HEK293 (cell line): ENCODE results near the gene JPH3.

Experiments used
- KLF10 ChIP-seq: fragments of 450-650 bp; IDR thresholded peaks from 2 replicates; pipeline ENCODE4 v1.5.1; 2018; ENCODE audit warnings: missing biosample characterization, mild to moderate bottlenecking, missing genetic modification characterization
- OSR2 ChIP-seq: fragments of 450-650 bp; formaldehyde crosslinking; IDR thresholded peaks from 2 replicates; pipeline ENCODE4 v1.5.1; 2016; ENCODE audit warnings: missing biosample characterization, missing genetic modification characterization
- SCRT1 ChIP-seq: fragments of 450-650 bp; formaldehyde crosslinking; IDR thresholded peaks from 2 replicates; pipeline ENCODE4 v1.5.1; 2016; ENCODE audit warnings: missing biosample characterization, missing genetic modification characterization, borderline replicate concordance
- SETDB1 ChIP-seq: IDR thresholded peaks from one replicate; pipeline ENCODE4 v1.6.1; 2017; ENCODE audit warnings: mild to moderate bottlenecking, low read length, moderate library complexity, mixed read lengths; ENCODE audit not compliant: insufficient read length
- SP7 ChIP-seq: fragments of 450-650 bp; formaldehyde crosslinking; IDR thresholded peaks from 2 replicates; pipeline ENCODE4 v1.5.1; 2016; ENCODE audit warnings: missing biosample characterization, missing genetic modification characterization
- ZFP41 ChIP-seq: fragments of 450-650 bp; formaldehyde crosslinking; IDR thresholded peaks from 2 replicates; pipeline ENCODE4 v1.5.1; 2016; ENCODE audit warnings: missing biosample characterization, missing genetic modification characterization, borderline replicate concordance
- ZFP69B ChIP-seq: fragments of 450-650 bp; formaldehyde crosslinking; IDR thresholded peaks from 2 replicates; pipeline ENCODE4 v1.5.1; 2016; ENCODE audit warnings: missing biosample characterization, missing genetic modification characterization
- ZNF138 ChIP-seq: fragments of 450-650 bp; formaldehyde crosslinking; IDR thresholded peaks from 2 replicates; pipeline ENCODE4 v1.5.1; 2016; ENCODE audit warnings: missing biosample characterization, missing genetic modification characterization, borderline replicate concordance
- ZNF16 ChIP-seq: fragments of 450-650 bp; formaldehyde crosslinking; IDR thresholded peaks from 2 replicates; pipeline ENCODE4 v1.5.1; 2016; ENCODE audit warnings: low read depth, missing biosample characterization, missing genetic modification characterization
- ZNF23 ChIP-seq: fragments of 450-650 bp; formaldehyde crosslinking; IDR thresholded peaks from 2 replicates; pipeline ENCODE4 v1.5.1; 2016; ENCODE audit warnings: missing biosample characterization, missing genetic modification characterization, borderline replicate concordance
- ZNF239 ChIP-seq: fragments of 450-650 bp; formaldehyde crosslinking; IDR thresholded peaks from 2 replicates; pipeline ENCODE4 v1.5.1; 2016; ENCODE audit warnings: missing biosample characterization, missing genetic modification characterization
- ZNF248 ChIP-seq: fragments of 450-650 bp; formaldehyde crosslinking; IDR thresholded peaks from 2 replicates; pipeline ENCODE4 v1.5.1; 2017; ENCODE audit warnings: missing biosample characterization, missing genetic modification characterization
- ZNF350 ChIP-seq: fragments of 450-650 bp; formaldehyde crosslinking; IDR thresholded peaks from 2 replicates; pipeline ENCODE4 v1.5.0; 2017; ENCODE audit warnings: missing biosample characterization, mild to moderate bottlenecking, missing genetic modification characterization
- ZNF549 ChIP-seq: fragments of 450-650 bp; IDR thresholded peaks from 2 replicates; pipeline ENCODE4 v1.5.1; 2018; ENCODE audit warnings: missing biosample characterization, missing genetic modification characterization, mild to moderate bottlenecking, inconsistent platforms, moderate library complexity
- ZNF585B ChIP-seq: fragments of 450-650 bp; formaldehyde crosslinking; IDR thresholded peaks from 2 replicates; pipeline ENCODE4 v1.5.1; 2016; ENCODE audit warnings: missing biosample characterization, missing genetic modification characterization
- ZNF660 ChIP-seq: fragments of 450-650 bp; IDR thresholded peaks from 2 replicates; pipeline ENCODE4 v1.5.1; 2018; ENCODE audit warnings: missing biosample characterization, mild to moderate bottlenecking, missing genetic modification characterization
- TF ChIP-seq, protein P1 (sequence below): fragments of 450-650 bp; formaldehyde crosslinking; IDR thresholded peaks from 2 replicates; pipeline ENCODE4 v1.5.1; 2017; ENCODE audit warnings: missing biosample characterization, missing genetic modification characterization
- TF ChIP-seq, protein P2 (sequence below): fragments of 450-650 bp; formaldehyde crosslinking; IDR thresholded peaks from 2 replicates; pipeline ENCODE4 v1.5.1; 2016; ENCODE audit warnings: missing biosample characterization, missing genetic modification characterization
- TF ChIP-seq, protein P3 (sequence below): fragments of 450-650 bp; formaldehyde crosslinking; IDR thresholded peaks from 2 replicates; pipeline ENCODE4 v1.5.1; 2017; ENCODE audit warnings: missing biosample characterization, missing genetic modification characterization
- TF ChIP-seq, protein P4 (sequence below): fragments of 450-650 bp; formaldehyde crosslinking; IDR thresholded peaks from 2 replicates; pipeline ENCODE4 v1.5.1; 2016; ENCODE audit warnings: missing biosample characterization, missing genetic modification characterization, low read depth
- TF ChIP-seq, protein P5 (sequence below): fragments of 450-650 bp; formaldehyde crosslinking; IDR thresholded peaks from 2 replicates; pipeline ENCODE4 v1.5.1; 2016; ENCODE audit warnings: missing biosample characterization, missing genetic modification characterization, low read depth
- TF ChIP-seq, protein P6 (sequence below): fragments of 450-650 bp; formaldehyde crosslinking; IDR thresholded peaks from 2 replicates; pipeline ENCODE4 v1.5.1; 2016; ENCODE audit warnings: missing biosample characterization, missing genetic modification characterization
- TF ChIP-seq, protein P7 (sequence below): fragments of 450-650 bp; formaldehyde crosslinking; IDR thresholded peaks from 2 replicates; pipeline ENCODE4 v1.5.1; 2017; ENCODE audit warnings: missing biosample characterization, missing genetic modification characterization
- TF ChIP-seq, protein P8 (sequence below): fragments of 450-650 bp; formaldehyde crosslinking; IDR thresholded peaks from 2 replicates; pipeline ENCODE4 v1.5.1; 2016; ENCODE audit warnings: missing biosample characterization, missing genetic modification characterization

Gene JPH3

DNA sequence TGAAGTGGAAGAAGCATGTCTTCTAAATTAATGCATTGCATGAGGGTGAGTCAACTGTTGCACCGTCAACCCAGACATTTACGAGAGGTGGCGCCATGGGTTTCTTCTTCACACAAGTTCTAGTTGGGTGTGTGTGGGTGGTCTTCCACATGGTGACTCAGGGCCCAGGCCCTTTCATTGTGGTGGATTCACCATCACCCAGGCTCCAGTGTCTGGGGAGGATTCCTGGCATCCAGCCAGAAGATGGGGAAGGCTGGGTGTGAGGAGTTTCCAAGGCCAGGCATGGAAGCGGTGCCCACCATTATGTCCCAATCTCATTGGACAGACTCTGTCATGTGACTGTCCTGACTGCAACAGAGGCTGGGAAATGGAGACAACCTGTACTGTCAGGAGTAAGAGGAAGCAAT lies 21.4 kb upstream of the JPH3 start (continued):
- TF ChIP-seq, protein P1, sequence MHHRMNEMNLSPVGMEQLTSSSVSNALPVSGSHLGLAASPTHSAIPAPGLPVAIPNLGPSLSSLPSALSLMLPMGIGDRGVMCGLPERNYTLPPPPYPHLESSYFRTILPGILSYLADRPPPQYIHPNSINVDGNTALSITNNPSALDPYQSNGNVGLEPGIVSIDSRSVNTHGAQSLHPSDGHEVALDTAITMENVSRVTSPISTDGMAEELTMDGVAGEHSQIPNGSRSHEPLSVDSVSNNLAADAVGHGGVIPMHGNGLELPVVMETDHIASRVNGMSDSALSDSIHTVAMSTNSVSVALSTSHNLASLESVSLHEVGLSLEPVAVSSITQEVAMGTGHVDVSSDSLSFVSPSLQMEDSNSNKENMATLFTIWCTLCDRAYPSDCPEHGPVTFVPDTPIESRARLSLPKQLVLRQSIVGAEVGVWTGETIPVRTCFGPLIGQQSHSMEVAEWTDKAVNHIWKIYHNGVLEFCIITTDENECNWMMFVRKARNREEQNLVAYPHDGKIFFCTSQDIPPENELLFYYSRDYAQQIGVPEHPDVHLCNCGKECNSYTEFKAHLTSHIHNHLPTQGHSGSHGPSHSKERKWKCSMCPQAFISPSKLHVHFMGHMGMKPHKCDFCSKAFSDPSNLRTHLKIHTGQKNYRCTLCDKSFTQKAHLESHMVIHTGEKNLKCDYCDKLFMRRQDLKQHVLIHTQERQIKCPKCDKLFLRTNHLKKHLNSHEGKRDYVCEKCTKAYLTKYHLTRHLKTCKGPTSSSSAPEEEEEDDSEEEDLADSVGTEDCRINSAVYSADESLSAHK (tag by site-specific recombination) = no peak
- no peak for TF ChIP-seq OSR2 (tag by site-specific recombination)
- peak; percentile 73; the same call in 1 of the 2 replicates for TF ChIP-seq ZNF350 (tag by site-specific recombination)
- TF ChIP-seq ZNF660 (tag by site-specific recombination) = no peak; the same call in 1 of the 2 replicates
- TF ChIP-seq, protein P2, sequence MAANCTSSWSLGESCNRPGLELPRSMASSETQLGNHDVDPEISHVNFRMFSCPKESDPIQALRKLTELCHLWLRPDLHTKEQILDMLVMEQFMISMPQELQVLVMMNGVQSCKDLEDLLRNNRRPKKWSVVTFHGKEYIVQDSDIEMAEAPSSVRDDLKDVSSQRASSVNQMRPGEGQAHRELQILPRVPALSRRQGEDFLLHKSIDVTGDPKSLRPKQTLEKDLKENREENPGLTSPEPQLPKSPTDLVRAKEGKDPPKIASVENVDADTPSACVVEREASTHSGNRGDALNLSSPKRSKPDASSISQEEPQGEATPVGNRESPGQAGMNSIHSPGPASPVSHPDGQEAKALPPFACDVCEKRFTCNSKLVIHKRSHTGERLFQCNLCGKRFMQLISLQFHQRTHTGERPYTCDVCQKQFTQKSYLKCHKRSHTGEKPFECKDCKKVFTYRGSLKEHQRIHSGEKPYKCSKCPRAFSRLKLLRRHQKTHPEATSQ (tag by site-specific recombination) = no peak
- TF ChIP-seq ZNF585B (tag by site-specific recombination) = no peak
- no peak for TF ChIP-seq ZNF239 (tag by site-specific recombination)
- TF ChIP-seq ZNF16 (tag by site-specific recombination) = no peak
- no peak for TF ChIP-seq ZNF138
- peak; percentile 39 for TF ChIP-seq SETDB1
- TF ChIP-seq ZNF23 (tag by site-specific recombination) = no peak
- no peak for TF ChIP-seq ZFP69B
- TF ChIP-seq SP7 (tag by site-specific recombination) = peak; percentile 31; the same call in 1 of the 2 replicates
- 0 out of 2 replicates have a peak, but pooled peaks have one; percentile 11 for TF ChIP-seq SCRT1 (tag by site-specific recombination)
- 0 out of 2 replicates have a peak, but pooled peaks have one; percentile 61 for TF ChIP-seq ZNF248 (tag by site-specific recombination)
- TF ChIP-seq, protein P3, sequence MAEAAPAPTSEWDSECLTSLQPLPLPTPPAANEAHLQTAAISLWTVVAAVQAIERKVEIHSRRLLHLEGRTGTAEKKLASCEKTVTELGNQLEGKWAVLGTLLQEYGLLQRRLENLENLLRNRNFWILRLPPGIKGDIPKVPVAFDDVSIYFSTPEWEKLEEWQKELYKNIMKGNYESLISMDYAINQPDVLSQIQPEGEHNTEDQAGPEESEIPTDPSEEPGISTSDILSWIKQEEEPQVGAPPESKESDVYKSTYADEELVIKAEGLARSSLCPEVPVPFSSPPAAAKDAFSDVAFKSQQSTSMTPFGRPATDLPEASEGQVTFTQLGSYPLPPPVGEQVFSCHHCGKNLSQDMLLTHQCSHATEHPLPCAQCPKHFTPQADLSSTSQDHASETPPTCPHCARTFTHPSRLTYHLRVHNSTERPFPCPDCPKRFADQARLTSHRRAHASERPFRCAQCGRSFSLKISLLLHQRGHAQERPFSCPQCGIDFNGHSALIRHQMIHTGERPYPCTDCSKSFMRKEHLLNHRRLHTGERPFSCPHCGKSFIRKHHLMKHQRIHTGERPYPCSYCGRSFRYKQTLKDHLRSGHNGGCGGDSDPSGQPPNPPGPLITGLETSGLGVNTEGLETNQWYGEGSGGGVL (tag by site-specific recombination) = peak; percentile 56
- TF ChIP-seq KLF10 (tag by site-specific recombination) = no peak
- TF ChIP-seq, protein P4, sequence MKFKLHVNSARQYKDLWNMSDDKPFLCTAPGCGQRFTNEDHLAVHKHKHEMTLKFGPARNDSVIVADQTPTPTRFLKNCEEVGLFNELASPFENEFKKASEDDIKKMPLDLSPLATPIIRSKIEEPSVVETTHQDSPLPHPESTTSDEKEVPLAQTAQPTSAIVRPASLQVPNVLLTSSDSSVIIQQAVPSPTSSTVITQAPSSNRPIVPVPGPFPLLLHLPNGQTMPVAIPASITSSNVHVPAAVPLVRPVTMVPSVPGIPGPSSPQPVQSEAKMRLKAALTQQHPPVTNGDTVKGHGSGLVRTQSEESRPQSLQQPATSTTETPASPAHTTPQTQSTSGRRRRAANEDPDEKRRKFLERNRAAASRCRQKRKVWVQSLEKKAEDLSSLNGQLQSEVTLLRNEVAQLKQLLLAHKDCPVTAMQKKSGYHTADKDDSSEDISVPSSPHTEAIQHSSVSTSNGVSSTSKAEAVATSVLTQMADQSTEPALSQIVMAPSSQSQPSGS = no peak
- TF ChIP-seq, protein P5, sequence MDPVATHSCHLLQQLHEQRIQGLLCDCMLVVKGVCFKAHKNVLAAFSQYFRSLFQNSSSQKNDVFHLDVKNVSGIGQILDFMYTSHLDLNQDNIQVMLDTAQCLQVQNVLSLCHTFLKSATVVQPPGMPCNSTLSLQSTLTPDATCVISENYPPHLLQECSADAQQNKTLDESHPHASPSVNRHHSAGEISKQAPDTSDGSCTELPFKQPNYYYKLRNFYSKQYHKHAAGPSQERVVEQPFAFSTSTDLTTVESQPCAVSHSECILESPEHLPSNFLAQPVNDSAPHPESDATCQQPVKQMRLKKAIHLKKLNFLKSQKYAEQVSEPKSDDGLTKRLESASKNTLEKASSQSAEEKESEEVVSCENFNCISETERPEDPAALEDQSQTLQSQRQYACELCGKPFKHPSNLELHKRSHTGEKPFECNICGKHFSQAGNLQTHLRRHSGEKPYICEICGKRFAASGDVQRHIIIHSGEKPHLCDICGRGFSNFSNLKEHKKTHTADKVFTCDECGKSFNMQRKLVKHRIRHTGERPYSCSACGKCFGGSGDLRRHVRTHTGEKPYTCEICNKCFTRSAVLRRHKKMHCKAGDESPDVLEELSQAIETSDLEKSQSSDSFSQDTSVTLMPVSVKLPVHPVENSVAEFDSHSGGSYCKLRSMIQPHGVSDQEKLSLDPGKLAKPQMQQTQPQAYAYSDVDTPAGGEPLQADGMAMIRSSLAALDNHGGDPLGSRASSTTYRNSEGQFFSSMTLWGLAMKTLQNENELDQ (tag by site-specific recombination) = no peak
- TF ChIP-seq, protein P6, sequence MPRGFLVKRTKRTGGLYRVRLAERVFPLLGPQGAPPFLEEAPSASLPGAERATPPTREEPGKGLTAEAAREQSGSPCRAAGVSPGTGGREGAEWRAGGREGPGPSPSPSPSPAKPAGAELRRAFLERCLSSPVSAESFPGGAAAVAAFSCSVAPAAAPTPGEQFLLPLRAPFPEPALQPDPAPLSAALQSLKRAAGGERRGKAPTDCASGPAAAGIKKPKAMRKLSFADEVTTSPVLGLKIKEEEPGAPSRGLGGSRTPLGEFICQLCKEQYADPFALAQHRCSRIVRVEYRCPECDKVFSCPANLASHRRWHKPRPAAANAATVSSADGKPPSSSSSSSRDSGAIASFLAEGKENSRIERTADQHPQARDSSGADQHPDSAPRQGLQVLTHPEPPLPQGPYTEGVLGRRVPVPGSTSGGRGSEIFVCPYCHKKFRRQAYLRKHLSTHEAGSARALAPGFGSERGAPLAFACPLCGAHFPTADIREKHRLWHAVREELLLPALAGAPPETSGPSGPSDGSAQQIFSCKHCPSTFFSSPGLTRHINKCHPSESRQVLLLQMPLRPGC (tag by site-specific recombination) = no peak
- no peak for TF ChIP-seq ZNF549 (tag by site-specific recombination)
- TF ChIP-seq, protein P7, sequence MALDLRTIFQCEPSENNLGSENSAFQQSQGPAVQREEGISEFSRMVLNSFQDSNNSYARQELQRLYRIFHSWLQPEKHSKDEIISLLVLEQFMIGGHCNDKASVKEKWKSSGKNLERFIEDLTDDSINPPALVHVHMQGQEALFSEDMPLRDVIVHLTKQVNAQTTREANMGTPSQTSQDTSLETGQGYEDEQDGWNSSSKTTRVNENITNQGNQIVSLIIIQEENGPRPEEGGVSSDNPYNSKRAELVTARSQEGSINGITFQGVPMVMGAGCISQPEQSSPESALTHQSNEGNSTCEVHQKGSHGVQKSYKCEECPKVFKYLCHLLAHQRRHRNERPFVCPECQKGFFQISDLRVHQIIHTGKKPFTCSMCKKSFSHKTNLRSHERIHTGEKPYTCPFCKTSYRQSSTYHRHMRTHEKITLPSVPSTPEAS (tag by site-specific recombination) = no peak
- no peak for TF ChIP-seq ZFP41 (tag by site-specific recombination)
- TF ChIP-seq, protein P8, sequence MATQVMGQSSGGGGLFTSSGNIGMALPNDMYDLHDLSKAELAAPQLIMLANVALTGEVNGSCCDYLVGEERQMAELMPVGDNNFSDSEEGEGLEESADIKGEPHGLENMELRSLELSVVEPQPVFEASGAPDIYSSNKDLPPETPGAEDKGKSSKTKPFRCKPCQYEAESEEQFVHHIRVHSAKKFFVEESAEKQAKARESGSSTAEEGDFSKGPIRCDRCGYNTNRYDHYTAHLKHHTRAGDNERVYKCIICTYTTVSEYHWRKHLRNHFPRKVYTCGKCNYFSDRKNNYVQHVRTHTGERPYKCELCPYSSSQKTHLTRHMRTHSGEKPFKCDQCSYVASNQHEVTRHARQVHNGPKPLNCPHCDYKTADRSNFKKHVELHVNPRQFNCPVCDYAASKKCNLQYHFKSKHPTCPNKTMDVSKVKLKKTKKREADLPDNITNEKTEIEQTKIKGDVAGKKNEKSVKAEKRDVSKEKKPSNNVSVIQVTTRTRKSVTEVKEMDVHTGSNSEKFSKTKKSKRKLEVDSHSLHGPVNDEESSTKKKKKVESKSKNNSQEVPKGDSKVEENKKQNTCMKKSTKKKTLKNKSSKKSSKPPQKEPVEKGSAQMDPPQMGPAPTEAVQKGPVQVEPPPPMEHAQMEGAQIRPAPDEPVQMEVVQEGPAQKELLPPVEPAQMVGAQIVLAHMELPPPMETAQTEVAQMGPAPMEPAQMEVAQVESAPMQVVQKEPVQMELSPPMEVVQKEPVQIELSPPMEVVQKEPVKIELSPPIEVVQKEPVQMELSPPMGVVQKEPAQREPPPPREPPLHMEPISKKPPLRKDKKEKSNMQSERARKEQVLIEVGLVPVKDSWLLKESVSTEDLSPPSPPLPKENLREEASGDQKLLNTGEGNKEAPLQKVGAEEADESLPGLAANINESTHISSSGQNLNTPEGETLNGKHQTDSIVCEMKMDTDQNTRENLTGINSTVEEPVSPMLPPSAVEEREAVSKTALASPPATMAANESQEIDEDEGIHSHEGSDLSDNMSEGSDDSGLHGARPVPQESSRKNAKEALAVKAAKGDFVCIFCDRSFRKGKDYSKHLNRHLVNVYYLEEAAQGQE (tag by site-specific recombination) = no peak
